ENCODE measurements around the gene HCFC1R1. TPM values are rescaled to one million over a fixed set of nuclear protein-coding genes. Genes with fewer than 3 reads are reported as not detected.

Gene HCFC1R1
- total and polyA plus RNA-seq, 7 donors = 23.1 to 82.5 (median 52.9) TPM

- no peaks in the 10 kb centered on the region for H3K9me3 ChIP-seq
Observed at GRCh38 chr16:3010510-3010909, 13.2 kb downstream of the HCFC1R1 start.

GRCh38 chr16:3009568-3010390 lies 14.0 kb downstream of the HCFC1R1 start:
- no peak overlapping the region for H3K27ac ChIP-seq
- H3K36me3 ChIP-seq = no peaks in the 10 kb centered on the region
- no peaks in the 10 kb centered on the region for H3K9me3 ChIP-seq
- H3K4me1 ChIP-seq = peaks cover 0 to 3% (median 3%) of the 10 kb centered on the region in 4 donors
- H3K4me3 ChIP-seq = no peak overlapping the region
- WGBS, 2 donors = 48 to 64% methylated on average over 21 of the region's 21 CpGs
- intact Hi-C loops (cut with DNase I) = no loop called here
- no peak for DNase-seq
- TF ChIP-seq POLR2AphosphoS5 (IDR thresholded peaks at IDR 0.05) (no peak), EP300 (IDR thresholded peaks at IDR 0.05) (no peak), CTCF (IDR thresholded peaks at IDR 0.05) (no peak), POLR2A (IDR thresholded peaks at IDR 0.05) (no peak)
- peaks cover 24 to 95% (median 84%) of the 10 kb centered on the region in 3 donors for H3K27me3 ChIP-seq

More at GRCh38 chr16:3010510-3010909, 13.2 kb downstream of the HCFC1R1 start:
- H3K4me3 ChIP-seq = no peak overlapping the region
- no peak overlapping the region for H3K27ac ChIP-seq
- DNase-seq = no peak
- intact Hi-C loops (cut with DNase I) = no loop called here
- no peaks in the 10 kb centered on the region for H3K36me3 ChIP-seq
- H3K27me3 ChIP-seq = peaks cover 24 to 87% (median 77%) of the 10 kb centered on the region in 3 donors
- WGBS, 2 donors = 94 to 95% methylated on average over 8 of the region's 8 CpGs
- TF ChIP-seq POLR2A (IDR thresholded peaks at IDR 0.05) (no peak), EP300 (IDR thresholded peaks at IDR 0.05) (no peak), CTCF (IDR thresholded peaks at IDR 0.05) (no peak), POLR2AphosphoS5 (IDR thresholded peaks at IDR 0.05) (no peak)
- H3K4me1 ChIP-seq = no peaks in the 10 kb centered on the region

GRCh38 chr16:3008690-3009037 lies 15.1 kb downstream of the HCFC1R1 start:
- Histone ChIP-seq H3K36me3 (no peaks in the 10 kb centered on the region), H3K9me3 (no peaks in the 10 kb centered on the region), H3K4me3 (no peak overlapping the region), H3K27ac (no peak overlapping the region), H3K27me3 (peaks cover 22 to 90% (median 79%) of the 10 kb centered on the region in 3 donors), H3K4me1 (peaks cover 0 to 5% (median 4%) of the 10 kb centered on the region in 4 donors)
- 78 to 84% methylated on average over 4 of the region's 4 CpGs for WGBS, 2 donors
- TF ChIP-seq POLR2AphosphoS5 (IDR thresholded peaks at IDR 0.05) = no peak
- TF ChIP-seq EP300 (IDR thresholded peaks at IDR 0.05) = no peak
- TF ChIP-seq POLR2A (IDR thresholded peaks at IDR 0.05) = no peak
- TF ChIP-seq CTCF (IDR thresholded peaks at IDR 0.05) = no peak
- DNase-seq = no peak
- intact Hi-C loops (cut with DNase I) = no loop called here

- Histone ChIP-seq H3K4me1 (peaks cover 0 to 7% (median 5%) of the 10 kb centered on the region in 4 donors), H3K36me3 (no peaks in the 10 kb centered on the region), H3K27ac (no peak overlapping the region), H3K9me3 (no peaks in the 10 kb centered on the region), H3K4me3 (no peak overlapping the region), H3K27me3 (peaks cover 22 to 88% (median 73%) of the 10 kb centered on the region in 3 donors)
- WGBS, 2 donors = 9 to 15% methylated on average over 17 of the region's 17 CpGs
- TF ChIP-seq POLR2A (IDR thresholded peaks at IDR 0.05) (no peak), CTCF (IDR thresholded peaks at IDR 0.05) (no peak), EP300 (IDR thresholded peaks at IDR 0.05) (no peak), POLR2AphosphoS5 (IDR thresholded peaks at IDR 0.05) (no peak)
- intact Hi-C loops (cut with DNase I) = no loop called here
- no peak for DNase-seq
Observed at GRCh38 chr16:3007957-3008689, 15.6 kb downstream of the HCFC1R1 start.

Measured in sigmoid colon (tissue), 7 donors.